Lower lobe of right lung (tissue), 2 donors: ENCODE measurements around the gene ARVCF. TPM values are rescaled to one million over a fixed set of nuclear protein-coding genes. Genes with fewer than 3 reads are reported as not detected.

ENCODE experiments used
- ATAC-seq, 2 donors: fragments of 200-7000 bp; cut with Tn5 transposase; one replicate each; pipeline ENCODE4 v1.9.1; 2020 to 2022; ENCODE audit warnings: mild to moderate bottlenecking in 2 of 2, moderate library complexity in 2 of 2
- DNase-seq: peaks from one replicate; pipeline ENCODE4 v3.0.0-alpha.2; 2020
- H3K27ac ChIP-seq: fragments of 200-600 bp; one replicate; pipeline ENCODE4 v1.8.0; 2022
- H3K27me3 ChIP-seq: fragments of 200-600 bp; one replicate; pipeline ENCODE4 v1.8.0; 2022; ENCODE audit warnings: low read depth
- H3K36me3 ChIP-seq: fragments of 200-600 bp; one replicate; pipeline ENCODE4 v1.8.0; 2022; ENCODE audit warnings: mild to moderate bottlenecking
- H3K4me1 ChIP-seq: fragments of 200-600 bp; one replicate; pipeline ENCODE4 v1.8.0; 2022
- H3K4me3 ChIP-seq: fragments of 200-600 bp; one replicate; pipeline ENCODE4 v1.8.0; 2022; ENCODE audit warnings: mild to moderate bottlenecking
- H3K9me3 ChIP-seq: fragments of 200-600 bp; one replicate; pipeline ENCODE4 v1.8.0; 2022
- intact Hi-C: fragments of 100-400 bp; cut with DNase I; formaldehyde crosslinking; loops from one replicate; pipeline ENCODE4 v1.11.0; 2022
- total RNA-seq: library from RNA; stranded (reverse); fragmentation: NEBNext Ultra II Directional; extraction: Animal tissue kit (Norgen Biotek cat#: 25700); gene quantifications from one replicate; pipeline ENCODE4 v1.2.1, GENCODE V29; 2021
- TF ChIP-seq, protein P1 (sequence below): fragments of 200-600 bp; IDR thresholded peaks from one replicate; pipeline ENCODE4 v1.8.0; 2022; ENCODE audit warnings: antibody characterized with exemption, mild to moderate bottlenecking
- donor health status: DM: no; HTN: yes; CAD: no; lungs with severe emphysema.

ARVCF gene
- total RNA-seq, 1 donor from 2014 or later = 16.8 TPM

DNA sequence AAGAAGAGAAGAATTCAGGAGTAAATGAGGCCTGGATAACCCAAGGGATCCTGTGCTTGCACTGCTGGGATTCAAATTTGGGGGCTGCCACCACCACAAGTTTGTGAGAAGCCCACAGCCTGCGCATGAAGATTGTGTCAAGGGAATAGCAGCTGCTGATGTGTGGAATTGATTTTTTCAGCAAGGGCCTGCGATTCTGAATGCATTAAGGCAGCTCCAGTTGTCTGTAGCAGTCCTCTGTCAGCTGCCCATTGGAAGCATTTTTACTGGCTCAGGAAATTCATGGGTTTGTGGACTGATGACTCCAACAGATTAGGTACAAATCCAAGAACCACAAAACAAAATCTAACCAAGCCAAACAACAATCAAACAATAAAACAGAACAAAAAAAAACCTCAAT lies 14.0 kb downstream of the ARVCF start:
- H3K27ac ChIP-seq = no peak overlapping the region
- H3K36me3 ChIP-seq = no peaks in the 10 kb centered on the region
- ATAC-seq (no peak), DNase-seq (no peak)
- peaks cover 20% of the 10 kb centered on the region for H3K4me1 ChIP-seq
- H3K9me3 ChIP-seq = no peaks in the 10 kb centered on the region
- intact Hi-C loops = no loop called here
- no peaks in the 10 kb centered on the region for H3K27me3 ChIP-seq
- no peak overlapping the region for H3K4me3 ChIP-seq
- TF ChIP-seq, protein P1, sequence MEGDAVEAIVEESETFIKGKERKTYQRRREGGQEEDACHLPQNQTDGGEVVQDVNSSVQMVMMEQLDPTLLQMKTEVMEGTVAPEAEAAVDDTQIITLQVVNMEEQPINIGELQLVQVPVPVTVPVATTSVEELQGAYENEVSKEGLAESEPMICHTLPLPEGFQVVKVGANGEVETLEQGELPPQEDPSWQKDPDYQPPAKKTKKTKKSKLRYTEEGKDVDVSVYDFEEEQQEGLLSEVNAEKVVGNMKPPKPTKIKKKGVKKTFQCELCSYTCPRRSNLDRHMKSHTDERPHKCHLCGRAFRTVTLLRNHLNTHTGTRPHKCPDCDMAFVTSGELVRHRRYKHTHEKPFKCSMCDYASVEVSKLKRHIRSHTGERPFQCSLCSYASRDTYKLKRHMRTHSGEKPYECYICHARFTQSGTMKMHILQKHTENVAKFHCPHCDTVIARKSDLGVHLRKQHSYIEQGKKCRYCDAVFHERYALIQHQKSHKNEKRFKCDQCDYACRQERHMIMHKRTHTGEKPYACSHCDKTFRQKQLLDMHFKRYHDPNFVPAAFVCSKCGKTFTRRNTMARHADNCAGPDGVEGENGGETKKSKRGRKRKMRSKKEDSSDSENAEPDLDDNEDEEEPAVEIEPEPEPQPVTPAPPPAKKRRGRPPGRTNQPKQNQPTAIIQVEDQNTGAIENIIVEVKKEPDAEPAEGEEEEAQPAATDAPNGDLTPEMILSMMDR = no peak

DNA sequence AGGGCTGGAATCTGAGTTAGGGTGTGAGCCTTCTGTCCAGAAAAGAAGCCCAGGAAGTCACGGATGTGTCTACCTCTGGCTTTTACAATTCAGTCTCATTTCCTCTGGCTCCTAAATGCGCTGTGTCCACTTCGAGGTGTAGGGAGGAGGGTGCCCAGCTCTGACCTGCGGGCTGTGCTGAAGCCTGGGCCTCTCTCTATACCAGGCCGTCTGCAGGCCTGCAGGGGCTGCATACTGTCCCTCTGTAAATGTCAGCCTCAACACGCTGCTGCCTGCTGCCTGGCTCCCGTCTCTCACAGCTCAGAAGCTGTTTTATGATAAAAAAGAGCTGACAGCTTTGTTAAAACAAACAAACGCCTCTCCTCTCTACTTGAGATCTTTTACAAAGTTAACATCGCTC lies 14.5 kb downstream of the ARVCF start:
- Histone ChIP-seq H3K4me1 (peaks cover 20% of the 10 kb centered on the region), H3K27ac (peak overlapping the region; percentile 39), H3K4me3 (no peak overlapping the region), H3K27me3 (no peaks in the 10 kb centered on the region), H3K9me3 (no peaks in the 10 kb centered on the region), H3K36me3 (no peaks in the 10 kb centered on the region)
- intact Hi-C loops = no loop called here
- TF ChIP-seq, protein P1 = no peak
- peak in 1 of 2 donors; percentile 23 for ATAC-seq
- no peak for DNase-seq

DNA sequence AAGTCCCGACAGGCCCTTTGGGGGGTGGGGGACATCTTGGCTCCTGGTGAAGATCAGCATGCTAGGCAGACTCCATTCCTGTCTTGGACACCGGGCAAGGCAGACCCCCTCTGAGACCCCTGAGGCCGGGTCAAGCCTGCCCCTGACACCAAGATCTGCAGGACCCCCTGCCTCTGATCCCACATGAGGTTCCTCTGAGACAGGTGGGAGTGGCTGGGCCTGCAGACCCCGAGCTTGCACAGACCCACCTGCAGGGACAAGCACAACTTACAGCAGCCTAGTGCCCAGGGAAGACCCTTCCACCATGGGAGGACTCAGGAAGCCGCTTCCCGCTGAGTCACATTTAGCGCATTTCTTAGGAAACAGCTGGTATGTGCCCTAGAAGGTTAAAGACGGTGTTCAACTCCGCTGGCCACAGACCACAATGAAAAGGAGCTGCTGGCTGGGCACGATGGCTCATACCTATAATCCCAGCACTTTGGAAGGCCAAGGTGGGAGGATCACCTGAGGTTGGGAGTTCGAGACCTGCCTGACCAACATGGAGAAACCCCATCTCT lies 15.5 kb downstream of the ARVCF start:
- no peak overlapping the region for H3K27ac ChIP-seq
- H3K36me3 ChIP-seq = no peaks in the 10 kb centered on the region
- H3K27me3 ChIP-seq = no peaks in the 10 kb centered on the region
- no peak overlapping the region for H3K4me3 ChIP-seq
- TF ChIP-seq, protein P1 = no peak
- ATAC-seq (no peak), DNase-seq (no peak)
- intact Hi-C loops = no loop called here
- H3K9me3 ChIP-seq = no peaks in the 10 kb centered on the region
- peaks cover 22% of the 10 kb centered on the region for H3K4me1 ChIP-seq

DNA sequence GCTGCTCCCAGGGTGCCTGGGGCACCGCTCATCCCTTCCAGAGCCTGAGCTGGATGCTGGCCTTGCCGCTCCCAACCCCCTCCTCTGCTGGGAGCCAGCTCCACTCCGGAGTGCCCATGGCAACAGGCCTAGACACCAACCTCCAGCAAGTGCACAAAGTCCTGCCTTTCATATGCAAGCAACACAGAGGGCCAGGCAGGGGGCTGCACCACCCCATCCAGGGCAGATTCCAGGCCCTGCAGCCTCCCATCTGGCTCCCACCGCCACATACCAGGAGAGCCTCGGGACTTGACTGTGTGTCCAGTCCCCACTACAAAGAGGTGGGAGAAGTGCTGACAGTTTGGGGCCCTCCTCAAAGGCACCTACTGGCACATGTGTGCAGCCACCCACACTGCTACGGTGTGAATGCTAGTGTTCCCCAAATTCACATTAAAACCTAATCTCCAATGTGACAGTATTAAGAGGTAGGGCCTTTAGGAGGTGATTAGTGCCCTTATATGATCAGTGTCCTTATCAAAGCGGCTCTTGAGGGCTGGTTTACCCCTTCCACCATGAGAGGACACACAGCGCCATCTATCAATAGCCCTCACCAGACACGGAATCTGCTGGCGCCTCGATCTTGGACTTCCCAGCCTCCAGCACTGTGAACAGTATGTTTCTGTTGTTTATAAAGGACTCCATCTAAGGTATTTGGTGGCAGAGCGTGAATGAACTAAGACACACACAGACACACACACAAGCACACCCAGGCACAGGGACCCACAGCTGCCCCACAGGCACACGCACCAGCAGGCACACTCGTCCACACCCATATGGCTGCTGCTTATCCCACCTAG lies 16.2 kb downstream of the ARVCF start:
- TF ChIP-seq, protein P1 = no peak
- no peaks in the 10 kb centered on the region for H3K9me3 ChIP-seq
- intact Hi-C loops = no loop called here
- no peak for ATAC-seq
- no peak overlapping the region for H3K27ac ChIP-seq
- peaks cover 28% of the 10 kb centered on the region for H3K4me1 ChIP-seq
- H3K27me3 ChIP-seq = no peaks in the 10 kb centered on the region
- H3K4me3 ChIP-seq = no peak overlapping the region
- no peak for DNase-seq
- H3K36me3 ChIP-seq = no peaks in the 10 kb centered on the region

DNA sequence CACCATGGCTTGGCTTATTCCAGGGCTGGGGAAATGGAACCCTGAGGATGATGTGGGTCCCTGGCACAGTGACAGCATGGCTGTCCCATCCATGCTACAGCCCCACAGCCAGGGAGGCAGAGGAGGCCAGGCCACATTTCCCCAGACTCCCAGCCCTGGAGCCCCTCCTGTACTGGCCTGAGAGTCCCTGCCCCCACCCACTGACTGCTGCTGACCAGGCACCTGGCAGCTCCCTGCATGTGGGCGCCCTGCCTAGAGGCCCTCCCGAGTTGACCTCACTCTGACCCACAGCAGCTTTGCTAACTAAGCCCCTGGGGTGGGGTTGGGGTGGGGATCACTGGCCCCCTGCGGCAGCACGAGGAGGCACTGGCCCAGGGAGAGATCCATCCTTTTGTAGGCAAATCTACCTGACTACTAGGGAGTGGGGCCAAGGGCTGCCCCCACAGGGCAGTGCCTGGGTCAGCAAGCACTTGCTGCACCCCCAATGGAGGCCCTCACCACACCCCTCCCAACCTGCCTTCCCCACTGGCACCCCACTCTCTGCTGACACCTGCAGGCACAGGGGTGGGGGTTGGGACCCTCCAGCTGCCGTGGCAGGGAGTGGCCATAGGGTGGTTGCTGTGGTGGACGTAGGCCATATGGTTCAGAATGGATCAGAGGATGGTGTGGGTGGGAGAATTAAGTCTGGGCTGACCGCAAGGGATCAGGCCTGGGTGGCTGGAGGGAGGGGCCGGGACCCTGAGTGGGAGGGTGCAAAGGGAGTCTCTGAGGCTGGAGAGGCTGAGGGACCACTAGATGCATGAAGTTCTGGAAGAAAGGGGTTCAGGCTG lies 17.4 kb downstream of the ARVCF start:
- Histone ChIP-seq H3K27me3 (no peaks in the 10 kb centered on the region), H3K9me3 (no peaks in the 10 kb centered on the region), H3K4me3 (no peak overlapping the region), H3K4me1 (peaks cover 28% of the 10 kb centered on the region), H3K36me3 (no peaks in the 10 kb centered on the region), H3K27ac (peak overlapping the region; percentile 24)
- DNase-seq (no peak), ATAC-seq (no peak)
- TF ChIP-seq, protein P1 = no peak
- intact Hi-C loops = no loop called here
